Measurements from ENCODE around the gene HSD17B2. TPM values are rescaled to one million over a fixed set of nuclear protein-coding genes. Genes with fewer than 3 reads are reported as not detected.

HSD17B2 gene, protein sequence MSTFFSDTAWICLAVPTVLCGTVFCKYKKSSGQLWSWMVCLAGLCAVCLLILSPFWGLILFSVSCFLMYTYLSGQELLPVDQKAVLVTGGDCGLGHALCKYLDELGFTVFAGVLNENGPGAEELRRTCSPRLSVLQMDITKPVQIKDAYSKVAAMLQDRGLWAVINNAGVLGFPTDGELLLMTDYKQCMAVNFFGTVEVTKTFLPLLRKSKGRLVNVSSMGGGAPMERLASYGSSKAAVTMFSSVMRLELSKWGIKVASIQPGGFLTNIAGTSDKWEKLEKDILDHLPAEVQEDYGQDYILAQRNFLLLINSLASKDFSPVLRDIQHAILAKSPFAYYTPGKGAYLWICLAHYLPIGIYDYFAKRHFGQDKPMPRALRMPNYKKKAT
- total RNA-seq (31.6 TPM), polyA plus RNA-seq (83.2 TPM)

DNA sequence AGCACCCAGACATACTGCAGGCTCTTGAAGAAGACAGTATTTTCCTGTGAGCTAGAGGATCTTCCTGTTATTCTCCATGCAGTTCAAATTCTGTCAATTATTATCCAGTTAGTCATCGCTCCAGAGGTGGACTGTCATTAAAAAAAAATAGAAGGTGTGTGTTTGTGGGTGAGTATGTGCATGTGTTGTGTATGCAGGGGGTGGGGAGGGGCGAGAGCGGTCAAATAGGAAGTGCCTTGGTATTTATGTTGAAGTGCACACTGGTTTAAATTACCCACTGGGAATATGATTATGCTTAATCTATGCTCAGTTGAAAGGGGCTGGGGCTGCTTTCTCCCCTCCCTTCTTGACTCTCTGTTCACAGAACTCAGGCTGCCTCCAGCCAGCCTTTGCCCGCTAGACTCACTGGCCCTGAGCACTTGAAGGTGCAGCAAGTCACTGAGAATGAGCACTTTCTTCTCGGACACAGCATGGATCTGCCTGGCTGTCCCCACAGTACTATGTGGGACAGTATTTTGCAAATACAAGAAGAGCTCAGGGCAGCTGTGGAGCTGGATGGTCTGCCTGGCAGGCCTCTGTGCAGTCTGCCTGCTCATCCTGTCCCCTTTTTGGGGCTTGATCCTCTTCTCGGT is at the start of gene HSD17B2:
Gene HSD17B2, plus strand, starts transcription at position 273 of the 632 bp plus-strand sequence. Its CDS starts 172 bp downstream, at position 445.
- Histone ChIP-seq H3K4me3 (ENCODE audit: low read depth, low read length) (peak within 1 kb of the TSS; percentile 62), H3K27ac (ENCODE audit: low read depth) (peak within 1 kb of the TSS; percentile 31), H3K4me1 (ENCODE audit: insufficient read depth) (no peaks in the 10 kb centered on the region), H3K36me3 (ENCODE audit: insufficient read depth) (no peaks in the 10 kb centered on the region)
- DNase-seq (ENCODE audit: extremely low spot score) = no peak
- 53% methylated on average over 6 of the region's 6 CpGs for WGBS

DNA sequence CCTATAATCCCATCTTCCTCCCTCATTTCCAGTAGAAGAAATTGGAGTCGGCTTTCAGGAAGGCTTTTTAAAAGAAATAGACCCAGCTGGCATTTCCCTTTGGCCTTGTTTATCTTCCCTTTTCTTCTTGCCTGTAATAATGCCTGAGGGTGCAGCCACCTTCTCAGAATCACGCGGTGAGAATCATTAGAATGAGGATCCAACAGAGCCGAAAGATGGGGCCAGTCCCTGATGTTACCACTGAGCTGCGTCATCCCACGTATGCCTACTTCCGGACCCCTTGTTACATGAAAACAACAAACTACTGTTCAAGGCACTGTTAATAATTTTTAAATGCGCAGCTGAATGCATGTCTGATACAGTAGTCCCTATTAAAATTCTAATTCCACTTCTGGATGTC is 47.9 kb upstream of the HSD17B2 start:
- no peak for DNase-seq (ENCODE audit: extremely low spot score)
- Histone ChIP-seq H3K4me1 (ENCODE audit: insufficient read depth) (no peaks in the 10 kb centered on the region), H3K36me3 (ENCODE audit: insufficient read depth) (no peaks in the 10 kb centered on the region), H3K4me3 (ENCODE audit: low read depth, low read length) (no peak overlapping the region), H3K27ac (ENCODE audit: low read depth) (no peak overlapping the region)
- 83% methylated on average over 8 of the region's 8 CpGs for WGBS

DNA sequence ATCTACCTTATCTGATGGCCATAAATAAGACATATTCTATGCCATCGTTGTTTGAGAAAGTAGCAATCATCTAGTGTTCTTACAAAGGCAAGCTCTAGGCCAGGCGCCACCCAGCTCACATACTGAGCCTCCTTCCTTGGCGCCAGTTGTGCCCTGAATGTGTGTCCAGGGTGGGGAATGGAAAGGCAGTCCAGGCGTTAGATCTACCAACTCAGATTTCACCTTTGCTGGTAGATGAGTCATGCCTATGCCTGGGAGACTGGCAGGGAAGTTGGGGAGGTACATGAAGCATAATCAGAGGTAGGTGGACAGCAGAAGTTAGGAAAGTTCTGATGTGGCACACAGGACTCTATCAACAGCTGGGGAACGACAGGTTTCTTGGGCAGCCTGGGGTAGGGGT is 47.3 kb upstream of the HSD17B2 start:
- no peak for DNase-seq (ENCODE audit: extremely low spot score)

DNA sequence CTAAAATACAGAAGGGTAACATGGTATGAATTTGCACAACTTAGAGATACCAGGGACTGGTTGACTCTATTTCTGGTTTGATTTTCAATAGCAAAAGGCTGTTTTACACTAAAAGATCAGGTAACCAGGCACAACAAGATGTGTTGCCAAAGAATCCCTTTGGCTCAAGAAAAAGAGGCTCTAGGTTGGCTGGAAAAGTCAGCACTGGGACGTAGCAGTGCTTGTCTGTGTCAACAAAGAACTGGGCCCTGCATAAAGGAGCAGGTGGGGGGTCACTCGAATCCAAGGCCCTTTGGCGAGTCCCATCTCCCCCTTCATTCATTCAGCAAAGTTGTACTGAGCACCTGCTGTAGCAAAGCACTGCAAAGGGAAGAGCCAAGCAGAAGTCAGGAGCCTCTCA is 42.2 kb upstream of the HSD17B2 start:
- 78% methylated on average over 3 of the region's 3 CpGs for WGBS
- no peak overlapping the region for H3K4me3 ChIP-seq (ENCODE audit: low read depth, low read length)
- no peak overlapping the region for H3K27ac ChIP-seq (ENCODE audit: low read depth)
- DNase-seq (ENCODE audit: extremely low spot score) = no peak
- H3K4me1 ChIP-seq (ENCODE audit: insufficient read depth) = peaks cover 3% of the 10 kb centered on the region
- no peaks in the 10 kb centered on the region for H3K36me3 ChIP-seq (ENCODE audit: insufficient read depth)

More for the DNA sequence above, 47.3 kb upstream of the HSD17B2 start:
- no peak overlapping the region for H3K27ac ChIP-seq (ENCODE audit: low read depth)
- H3K36me3 ChIP-seq (ENCODE audit: insufficient read depth) = no peaks in the 10 kb centered on the region
- H3K4me1 ChIP-seq (ENCODE audit: insufficient read depth) = no peaks in the 10 kb centered on the region
- no peak overlapping the region for H3K4me3 ChIP-seq (ENCODE audit: low read depth, low read length)
- 84% methylated on average over 5 of the region's 5 CpGs for WGBS

DNA sequence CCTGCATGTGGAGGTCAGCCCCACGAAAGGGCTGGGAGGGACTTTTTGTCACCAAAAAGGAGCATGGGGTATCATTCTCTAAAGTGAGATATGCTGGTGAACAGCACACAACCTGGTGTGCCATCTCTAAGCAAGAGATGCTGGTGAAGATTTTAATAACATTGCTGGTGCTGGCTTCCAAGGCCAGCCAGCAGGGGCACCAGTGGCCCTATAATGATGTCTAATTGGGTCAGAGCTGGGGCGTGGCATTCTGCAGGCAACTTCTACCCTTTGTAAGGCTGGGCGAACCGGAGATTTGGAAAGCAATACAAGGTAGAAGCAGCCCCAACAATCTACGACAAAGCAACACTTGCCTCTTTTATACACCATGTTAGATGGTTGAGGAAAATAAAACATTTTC is 40.6 kb upstream of the HSD17B2 start:
- DNase-seq (ENCODE audit: extremely low spot score) = no peak
- Histone ChIP-seq H3K4me1 (ENCODE audit: insufficient read depth) (peaks cover 3% of the 10 kb centered on the region), H3K4me3 (ENCODE audit: low read depth, low read length) (no peak overlapping the region), H3K36me3 (ENCODE audit: insufficient read depth) (no peaks in the 10 kb centered on the region), H3K27ac (ENCODE audit: low read depth) (no peak overlapping the region)
- WGBS = 90% methylated on average over 5 of the region's 5 CpGs

DNA sequence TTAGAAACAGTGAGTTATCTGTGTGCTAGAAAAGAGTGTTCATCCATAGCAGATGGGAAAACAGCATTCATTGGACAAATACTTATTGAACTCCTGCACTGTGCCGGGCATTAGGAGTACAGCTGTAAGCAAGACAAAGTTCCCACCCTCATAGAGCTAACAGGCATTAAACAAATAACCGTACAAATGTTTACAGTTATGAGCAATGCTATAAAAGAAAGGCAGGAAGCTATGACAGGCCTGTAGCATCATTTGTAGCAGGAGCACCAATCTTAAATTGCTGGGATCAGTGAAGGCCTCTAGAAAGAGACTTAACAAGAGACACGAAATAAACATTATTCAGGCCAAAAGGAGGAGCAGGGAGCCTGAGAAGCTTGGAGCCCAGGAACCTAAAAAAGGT is 39.4 kb upstream of the HSD17B2 start:
- H3K36me3 ChIP-seq (ENCODE audit: insufficient read depth) = no peaks in the 10 kb centered on the region
- peaks cover 3% of the 10 kb centered on the region for H3K4me1 ChIP-seq (ENCODE audit: insufficient read depth)
- 37% methylated on average over 3 of the region's 3 CpGs for whole genome bisulfite sequencing
- H3K4me3 ChIP-seq (ENCODE audit: low read depth, low read length) = no peak overlapping the region
- H3K27ac ChIP-seq (ENCODE audit: low read depth) = no peak overlapping the region
- no peak for DNase-seq (ENCODE audit: extremely low spot score)

DNA sequence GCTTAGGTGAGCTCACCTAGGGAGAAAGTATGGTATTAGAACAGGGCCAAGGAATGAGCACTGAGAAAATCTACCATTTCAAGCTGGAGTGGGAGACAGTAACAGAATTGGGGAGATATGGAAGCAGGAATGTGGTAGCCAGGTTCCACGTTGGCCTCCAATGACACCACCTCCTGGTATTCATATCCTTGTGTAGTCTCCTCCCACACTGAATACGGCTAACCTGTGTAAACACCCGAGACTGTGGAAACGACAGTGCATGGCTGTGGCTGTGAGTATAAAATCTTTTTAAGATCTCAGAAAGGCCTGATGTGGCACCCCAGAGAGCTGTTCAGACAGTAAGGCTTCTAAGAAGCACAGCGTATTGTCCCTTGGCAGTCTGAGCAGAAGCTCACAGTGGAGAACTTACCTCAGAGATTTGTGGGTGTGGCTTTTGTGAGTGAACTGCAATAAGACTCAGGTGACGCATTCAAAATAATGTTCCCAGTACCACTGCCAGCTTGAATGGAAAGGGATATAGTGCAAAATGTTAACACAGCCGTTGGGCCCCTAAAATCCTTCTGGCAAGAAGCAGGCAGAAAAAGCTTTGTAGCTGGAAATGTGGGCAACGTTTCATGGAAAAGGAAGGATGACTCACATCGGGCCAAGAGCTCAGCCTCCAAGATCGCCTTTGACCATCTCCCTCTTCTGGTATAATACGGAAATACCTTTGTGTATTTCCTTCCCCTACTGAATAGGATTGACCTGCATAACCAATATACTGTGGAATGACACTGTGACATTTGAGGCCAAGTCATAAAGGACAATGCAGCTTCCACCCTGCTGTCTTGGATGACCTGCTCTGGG is 38.2 kb upstream of the HSD17B2 start:
- H3K27ac ChIP-seq (ENCODE audit: low read depth) = no peak overlapping the region
- peaks cover 3% of the 10 kb centered on the region for H3K4me1 ChIP-seq (ENCODE audit: insufficient read depth)
- H3K4me3 ChIP-seq (ENCODE audit: low read depth, low read length) = no peak overlapping the region
- no peak for DNase-seq (ENCODE audit: extremely low spot score)
- H3K36me3 ChIP-seq (ENCODE audit: insufficient read depth) = no peaks in the 10 kb centered on the region
- WGBS = 47% methylated on average over 11 of the region's 11 CpGs

DNA sequence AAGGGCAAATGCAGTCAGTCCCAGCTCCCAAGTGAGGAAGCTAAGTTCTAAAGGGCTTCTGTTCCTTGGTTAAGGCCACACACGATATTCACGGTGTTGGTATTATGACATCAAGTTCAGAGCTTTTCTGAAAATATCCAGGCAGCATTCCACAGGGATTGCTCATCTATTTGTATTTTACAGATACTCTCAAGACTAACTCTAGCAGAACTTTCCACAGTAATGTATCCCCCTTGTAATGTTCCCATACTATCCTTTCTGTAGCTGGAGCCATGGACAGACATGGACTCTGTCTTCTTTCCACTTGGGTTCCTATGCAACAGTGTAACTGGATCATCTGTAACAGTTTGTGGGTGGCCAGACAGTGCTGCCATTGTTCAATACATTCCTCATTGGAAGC is 37.3 kb upstream of the HSD17B2 start:
- Histone ChIP-seq H3K4me1 (ENCODE audit: insufficient read depth) (peaks cover 3% of the 10 kb centered on the region), H3K4me3 (ENCODE audit: low read depth, low read length) (no peak overlapping the region), H3K27ac (ENCODE audit: low read depth) (no peak overlapping the region), H3K36me3 (ENCODE audit: insufficient read depth) (no peaks in the 10 kb centered on the region)
- DNase-seq (ENCODE audit: extremely low spot score) = no peak
- 7% methylated on average over 2 of the region's 2 CpGs for WGBS

DNA sequence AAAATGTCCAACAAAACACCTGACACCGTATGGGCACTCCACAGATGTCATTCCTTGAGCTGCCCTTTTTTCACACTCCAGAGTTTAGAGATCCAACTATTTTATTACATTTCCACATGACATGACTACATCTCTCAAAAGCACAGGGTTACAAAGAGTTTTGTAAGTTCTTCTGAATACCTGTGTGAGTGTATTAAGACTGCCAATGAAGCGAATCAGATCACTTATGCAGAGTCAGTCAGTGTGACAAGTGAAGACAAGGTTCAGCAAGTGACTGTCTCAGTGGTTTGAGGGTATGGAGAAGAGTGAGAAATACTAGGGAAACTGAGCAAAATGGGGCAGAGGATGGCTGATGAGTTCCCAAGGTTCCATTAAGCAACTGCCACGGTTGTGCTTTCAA is 32.2 kb upstream of the HSD17B2 start:
- H3K4me1 ChIP-seq (ENCODE audit: insufficient read depth) = no peaks in the 10 kb centered on the region
- 90% methylated on average over 3 of the region's 3 CpGs for WGBS
- no peak for DNase-seq (ENCODE audit: extremely low spot score)

DNA sequence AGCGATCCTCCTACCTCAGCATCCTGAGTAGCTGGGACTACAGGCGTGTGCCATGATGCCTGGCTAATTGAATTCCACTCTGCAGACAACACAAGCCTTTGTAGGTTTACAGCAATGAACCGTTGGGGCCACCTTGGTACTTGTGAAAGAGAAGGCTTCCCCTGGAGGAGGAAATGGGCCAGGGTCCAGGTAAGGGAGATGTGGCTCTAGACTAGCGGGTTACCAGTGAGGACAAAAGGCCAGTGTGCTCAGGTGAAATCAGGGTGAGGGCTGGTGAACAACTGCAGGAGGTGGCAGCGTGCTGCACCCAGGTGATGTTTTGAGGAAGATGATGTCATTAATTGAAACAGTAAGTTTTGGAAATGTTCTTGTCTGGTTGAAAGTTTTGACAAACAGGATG is 30.5 kb upstream of the HSD17B2 start:
- Histone ChIP-seq H3K4me3 (ENCODE audit: low read depth, low read length) (no peak overlapping the region), H3K36me3 (ENCODE audit: insufficient read depth) (no peaks in the 10 kb centered on the region), H3K4me1 (ENCODE audit: insufficient read depth) (no peaks in the 10 kb centered on the region), H3K27ac (ENCODE audit: low read depth) (no peak overlapping the region)
- no peak for DNase-seq (ENCODE audit: extremely low spot score)
- WGBS = 88% methylated on average over 5 of the region's 5 CpGs

More for the DNA sequence above, 32.2 kb upstream of the HSD17B2 start:
- no peaks in the 10 kb centered on the region for H3K36me3 ChIP-seq (ENCODE audit: insufficient read depth)
- no peak overlapping the region for H3K27ac ChIP-seq (ENCODE audit: low read depth)
- no peak overlapping the region for H3K4me3 ChIP-seq (ENCODE audit: low read depth, low read length)

DNA sequence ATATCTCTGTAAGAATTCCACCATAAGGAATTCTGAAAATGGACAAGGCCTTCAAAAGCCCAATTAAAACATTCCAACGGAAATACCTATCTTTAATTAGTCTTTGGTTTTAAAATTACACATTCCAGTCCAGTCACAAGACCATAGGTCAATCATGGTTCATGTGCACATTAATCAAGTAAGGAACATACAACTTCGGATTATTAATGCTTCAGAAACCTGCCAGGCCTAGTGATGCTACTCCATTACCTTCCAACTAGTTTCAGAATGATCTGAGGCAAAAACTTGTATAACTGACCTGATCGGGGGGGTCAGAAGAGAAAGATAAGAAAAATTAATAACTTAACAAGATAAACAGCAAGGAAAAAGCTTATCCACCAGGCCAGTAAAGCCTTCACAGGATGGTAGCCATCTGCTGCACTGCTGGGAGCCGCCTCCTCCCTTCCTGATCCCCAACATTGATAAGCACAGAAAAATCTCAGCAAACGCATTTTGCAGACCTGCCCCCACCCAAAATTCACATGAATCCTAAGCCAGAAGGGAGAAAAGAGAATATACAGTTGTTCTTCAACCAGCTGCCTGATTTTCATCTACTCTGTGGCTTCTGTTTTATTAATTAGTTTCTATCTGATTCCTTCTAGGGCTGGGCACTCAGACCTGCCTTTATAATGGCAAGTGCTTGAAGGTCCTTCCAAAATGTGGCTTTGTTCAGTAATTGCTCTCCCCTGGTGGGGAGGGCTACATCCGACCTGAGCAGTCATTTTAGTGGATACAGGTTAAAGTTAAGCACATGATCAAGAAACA is 29.8 kb upstream of the HSD17B2 start:
- 39% methylated on average over 6 of the region's 6 CpGs for WGBS
- H3K4me3 ChIP-seq (ENCODE audit: low read depth, low read length) = no peak overlapping the region
- no peak for DNase-seq (ENCODE audit: extremely low spot score)
- no peak overlapping the region for H3K27ac ChIP-seq (ENCODE audit: low read depth)
- H3K4me1 ChIP-seq (ENCODE audit: insufficient read depth) = no peaks in the 10 kb centered on the region
- no peaks in the 10 kb centered on the region for H3K36me3 ChIP-seq (ENCODE audit: insufficient read depth)

DNA sequence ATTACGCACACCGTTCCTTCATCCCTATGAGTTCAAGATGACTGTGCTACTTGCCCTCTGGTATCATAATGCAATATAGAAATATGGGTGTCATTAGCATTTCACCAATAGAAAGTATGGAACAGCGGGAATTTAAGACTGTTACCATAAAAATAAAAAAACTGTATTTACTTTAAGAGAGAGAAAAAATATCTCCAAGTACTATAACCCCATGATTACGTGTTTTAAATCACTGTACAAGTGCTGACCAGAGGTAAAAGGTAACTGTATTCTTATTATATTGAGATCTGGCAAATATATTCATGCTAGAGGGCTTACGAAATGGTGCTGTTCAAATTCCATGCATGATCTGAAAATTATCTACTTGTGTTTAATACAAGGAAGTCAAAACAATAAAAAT is 29.0 kb upstream of the HSD17B2 start:
- Histone ChIP-seq H3K4me1 (ENCODE audit: insufficient read depth) (no peaks in the 10 kb centered on the region), H3K4me3 (ENCODE audit: low read depth, low read length) (no peak overlapping the region), H3K36me3 (ENCODE audit: insufficient read depth) (no peaks in the 10 kb centered on the region), H3K27ac (ENCODE audit: low read depth) (no peak overlapping the region)
- WGBS = 78% methylated on average over 5 of the region's 5 CpGs
- DNase-seq (ENCODE audit: extremely low spot score) = no peak

DNA sequence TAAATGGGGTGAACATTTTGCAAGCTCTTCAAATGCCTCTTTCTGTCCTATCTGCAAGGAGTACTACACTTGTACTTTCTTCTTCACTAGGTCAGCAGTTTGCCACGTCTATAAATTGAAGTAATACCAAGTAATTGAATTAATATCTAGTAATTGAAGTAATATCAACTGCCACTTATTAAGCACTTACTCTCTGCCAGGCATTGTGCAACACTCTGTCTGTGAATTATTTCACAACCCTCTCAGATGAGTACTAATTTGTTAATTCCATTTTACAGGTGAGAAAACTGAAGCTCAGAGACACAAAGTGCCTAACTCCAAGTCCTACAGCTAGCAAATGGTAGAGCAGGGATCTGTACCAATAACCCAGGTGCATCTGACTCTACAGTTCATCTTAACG is 27.9 kb upstream of the HSD17B2 start:
- WGBS = 89% methylated on average over 2 of the region's 2 CpGs
- no peak for DNase-seq (ENCODE audit: extremely low spot score)
- Histone ChIP-seq H3K27ac (ENCODE audit: low read depth) (no peak overlapping the region), H3K4me3 (ENCODE audit: low read depth, low read length) (no peak overlapping the region), H3K4me1 (ENCODE audit: insufficient read depth) (no peaks in the 10 kb centered on the region), H3K36me3 (ENCODE audit: insufficient read depth) (no peaks in the 10 kb centered on the region)

Measured in urinary bladder (tissue), 4 donors.